Calu3 (cell line): ENCODE measurements around the gene PDILT. TPM values are rescaled to one million over a fixed set of nuclear protein-coding genes. Genes with fewer than 3 reads are reported as not detected.

Experiments
- BruUV-seq: library from RNA; stranded (reverse); fragments of 400-500 nt; replicated peaks from 2 replicates; lab custom pipeline; 2021; lab: Mats Ljungman, UMichigan
- CTCF ChIA-PET: fragments of 300-600 bp; sonication (Branson Sonifier 250); formaldehyde crosslinking; loops from one replicate; lab custom pipeline; 2022; ENCODE audit warnings: antibody characterized with exemption; lab: Charles Lee
- DNase-seq: peaks from one replicate; pipeline ENCODE4 v3.0.0; 2022
- H3K27ac Mint-ChIP-seq: one replicate; pipeline ENCODE4 v1.8.0; 2022; ENCODE audit warnings: mixed read lengths; ENCODE audit not compliant: unreplicated experiment
- H3K27me3 Mint-ChIP-seq: one replicate; pipeline ENCODE4 v1.8.0; 2022; ENCODE audit warnings: mixed read lengths; ENCODE audit not compliant: unreplicated experiment
- H3K36me3 Mint-ChIP-seq: one replicate; pipeline ENCODE4 v1.8.0; 2022; ENCODE audit warnings: mild to moderate bottlenecking, moderate library complexity, mixed read lengths; ENCODE audit not compliant: insufficient read depth, unreplicated experiment
- H3K4me1 Mint-ChIP-seq: one replicate; pipeline ENCODE4 v1.8.0; 2022; ENCODE audit warnings: mild to moderate bottlenecking, low read depth, mixed read lengths; ENCODE audit not compliant: unreplicated experiment
- H3K4me3 Mint-ChIP-seq: one replicate; pipeline ENCODE4 v1.8.0; 2022; ENCODE audit warnings: mild to moderate bottlenecking, low read depth, moderate library complexity, mixed read lengths; ENCODE audit not compliant: unreplicated experiment
- H3K9me3 Mint-ChIP-seq: one replicate; pipeline ENCODE4 v1.8.0; 2022; ENCODE audit warnings: low read depth, mixed read lengths; ENCODE audit not compliant: unreplicated experiment
- CTCF ChIP-seq: fragments of 200-600 bp; IDR thresholded peaks from one replicate; pipeline ENCODE4 v1.8.0; 2022; ENCODE audit warnings: antibody characterized with exemption; ENCODE audit not compliant: unreplicated experiment
- intact Hi-C: fragments of 100-400 bp; cut with micrococcal nuclease; formaldehyde crosslinking; loops from one replicate; pipeline ENCODE4 v1.10.0; 2022; ENCODE audit not compliant: unreplicated experiment
- total RNA-seq: library from RNA; stranded (reverse); gene quantifications from 2 replicates; pipeline ENCODE4 v1.2.3, GENCODE V29; 2022

Gene PDILT
- total RNA-seq, 1 experiment from 2014 or later = not detected

GRCh38 chr16:20411055-20411454 lies 6.5 kb upstream of the PDILT start:
- Mint-ChIP-seq H3K9me3 (no peaks in the 10 kb centered on the region), H3K27ac (no peak overlapping the region), H3K4me1 (no peaks in the 10 kb centered on the region), H3K4me3 (no peak overlapping the region), H3K36me3 (no peaks in the 10 kb centered on the region), H3K27me3 (peaks cover 23% of the 10 kb centered on the region)
- DNase-seq = no peak
- CTCF ChIA-PET = no interaction called here
- intact Hi-C loops = no loop called here
- no peak for TF ChIP-seq CTCF
- BruUV-seq = no TSS peak

GRCh38 chr16:20410121-20410723 lies 5.7 kb upstream of the PDILT start:
- Mint-ChIP-seq H3K27me3 (peaks cover 17% of the 10 kb centered on the region), H3K9me3 (no peaks in the 10 kb centered on the region), H3K4me1 (no peaks in the 10 kb centered on the region), H3K36me3 (no peaks in the 10 kb centered on the region), H3K4me3 (no peak overlapping the region), H3K27ac (no peak overlapping the region)
- CTCF ChIA-PET = no interaction called here
- intact Hi-C loops = no loop called here
- DNase-seq = no peak
- no peak for TF ChIP-seq CTCF
- no TSS peak for BruUV-seq

GRCh38 chr16:20409398-20410120 lies 5.0 kb upstream of the PDILT start, which contains the start of gene ACSM5:
TSS of gene ACSM5 (plus strand) at chr16:20409534. CDS start at chr16:20411485, 1,951 bp downstream.
- H3K27me3 Mint-ChIP-seq = peaks cover 10% of the 10 kb centered on the region
- DNase-seq = no peak
- CTCF ChIA-PET = no interaction called here
- no peak within 1 kb of the TSS for H3K27ac Mint-ChIP-seq
- BruUV-seq = no TSS peak
- no peaks in the 10 kb centered on the region for H3K4me1 Mint-ChIP-seq
- intact Hi-C loops = no loop called here
- no peaks in the 10 kb centered on the region for H3K36me3 Mint-ChIP-seq
- no peak for TF ChIP-seq CTCF
- no peak within 1 kb of the TSS for H3K4me3 Mint-ChIP-seq
- no peaks in the 10 kb centered on the region for H3K9me3 Mint-ChIP-seq

- H3K27ac Mint-ChIP-seq = no peak overlapping the region
- no peaks in the 10 kb centered on the region for H3K9me3 Mint-ChIP-seq
- H3K36me3 Mint-ChIP-seq = no peaks in the 10 kb centered on the region
- CTCF ChIA-PET = interaction anchor here (0.5 kb wide), 1 partner anchor 233 kb away, joined by 5 read pairs; no protein-coding TSS in a partner anchor
- BruUV-seq = no TSS peak
- DNase-seq = no peak
- no peaks in the 10 kb centered on the region for H3K4me1 Mint-ChIP-seq
- peaks cover 26% of the 10 kb centered on the region for H3K27me3 Mint-ChIP-seq
- H3K4me3 Mint-ChIP-seq = no peak overlapping the region
- TF ChIP-seq CTCF = no peak
- intact Hi-C loops = no loop called here
Measured at GRCh38 chr16:20402651-20403050, 1.9 kb downstream of the PDILT start.
